HT-29 (cell line): Measurements from ENCODE around the gene DEXI. TPM values are rescaled to one million over a fixed set of nuclear protein-coding genes. Genes with fewer than 3 reads are reported as not detected.

Experiments used
- DNase-seq: peaks from one replicate; pipeline ENCODE4 v3.0.0-alpha.2; 2015; ENCODE audit warnings: low spot score
- total RNA-seq: library from RNA; depleted of rRNA; stranded (reverse); fragments of >200 nt; shearing (Covaris generic); gene quantifications from 2 replicates; pipeline ENCODE4 v1.2.3, GENCODE V29; 2014; rRNA removed

DEXI gene
- total RNA-seq, 1 experiment from 2014 or later: 54.8 TPM

DNA sequence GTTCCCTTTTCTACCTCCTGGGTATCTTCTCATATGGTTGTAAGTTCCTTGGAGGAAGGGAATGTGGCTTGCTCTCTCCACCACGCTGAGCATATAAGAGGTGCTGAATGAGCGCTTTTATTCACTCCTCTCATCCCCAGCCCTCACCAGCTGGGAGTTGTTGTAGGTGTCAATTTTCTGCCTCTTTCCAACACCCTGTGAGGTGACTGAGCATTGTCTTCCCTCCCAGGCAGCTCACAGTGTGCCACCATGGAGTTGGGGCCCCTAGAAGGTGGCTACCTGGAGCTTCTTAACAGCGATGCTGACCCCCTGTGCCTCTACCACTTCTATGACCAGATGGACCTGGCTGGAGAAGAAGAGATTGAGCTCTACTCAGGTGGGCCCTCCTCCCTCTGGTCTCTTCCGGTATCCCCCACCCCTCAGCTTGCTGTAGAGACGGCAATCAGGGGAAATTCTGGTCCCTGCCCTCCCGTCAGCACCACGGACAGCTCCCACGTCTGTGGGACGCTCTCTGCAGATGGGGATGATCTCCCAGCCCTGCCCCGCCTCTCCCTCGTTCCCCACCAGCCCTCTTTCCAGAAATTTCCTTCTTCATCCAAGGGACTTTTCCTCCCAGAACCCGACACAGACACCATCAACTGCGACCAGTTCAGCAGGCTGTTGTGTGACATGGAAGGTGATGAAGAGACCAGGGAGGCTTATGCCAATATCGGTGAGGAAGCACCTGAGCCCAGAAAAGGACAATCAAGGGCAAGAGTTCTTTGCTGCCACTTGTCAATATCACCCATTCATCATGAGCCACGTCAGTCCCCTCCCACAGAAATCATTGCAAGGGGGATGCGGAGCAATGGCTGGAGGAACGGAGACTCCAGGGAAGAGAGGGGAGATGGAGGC, 47.0 kb downstream of the DEXI start:
- no peak for DNase-seq

GRCh38 chr16:10892782-10893318, 49.4 kb downstream of the DEXI start:
- no peak for DNase-seq

- no peak for DNase-seq
These were observed 52.4 kb downstream of the DEXI start for GRCh38 chr16:10889855-10890254.

GRCh38 chr16:10888320-10888937, 53.8 kb downstream of the DEXI start:
- no peak for DNase-seq

DNA sequence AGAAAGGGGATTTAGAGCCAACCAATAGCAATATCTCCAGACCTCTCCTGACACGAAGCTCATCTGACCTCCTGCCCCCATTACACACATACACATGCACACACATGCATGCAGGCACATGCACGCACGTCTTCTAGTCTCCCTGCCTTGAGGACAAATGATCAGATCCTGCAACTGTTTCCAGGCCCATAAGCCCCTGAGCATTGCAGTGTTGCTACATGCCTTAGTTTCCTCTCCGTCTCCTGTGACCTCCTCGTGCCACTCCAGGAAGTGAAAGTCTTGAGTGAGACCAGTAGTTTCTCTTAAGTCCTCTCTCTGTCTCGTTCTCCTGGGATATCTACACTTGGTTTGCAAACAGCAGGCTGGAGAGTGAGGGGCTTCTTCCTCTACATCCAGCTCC, 57.0 kb downstream of the DEXI start:
- no peak for DNase-seq

GRCh38 chr16:10883004-10883403, 59.3 kb downstream of the DEXI start:
- DNase-seq: no peak

DNA sequence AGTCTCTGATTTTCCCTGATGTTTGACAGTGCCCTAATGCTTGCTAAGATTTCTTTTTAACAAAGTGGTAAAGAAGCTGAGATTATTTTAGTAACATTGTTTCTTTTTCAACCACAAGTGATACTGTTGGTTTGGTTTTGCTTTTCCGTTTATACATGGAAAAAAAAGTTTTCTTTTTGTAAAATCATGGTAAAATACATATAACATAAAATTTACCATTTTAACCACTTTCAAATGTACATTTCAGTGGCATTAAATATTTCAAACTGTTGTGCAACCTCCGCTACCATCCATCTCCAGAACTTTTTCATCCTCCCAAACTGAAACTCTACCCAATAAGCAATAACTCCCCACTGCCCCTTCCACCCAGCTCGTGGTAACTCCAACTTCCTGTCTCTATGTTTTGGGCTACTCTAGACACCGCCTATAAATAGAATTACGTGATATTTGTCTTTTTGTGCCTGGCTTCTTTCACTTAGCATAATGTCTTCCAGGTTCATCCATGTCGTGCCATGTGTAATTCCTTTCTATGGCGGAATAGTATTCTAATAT, 60.7 kb downstream of the DEXI start:
- DNase-seq: no peak

- no peak for DNase-seq
These were observed 61.4 kb downstream of the DEXI start for GRCh38 chr16:10880594-10881452.

DNA sequence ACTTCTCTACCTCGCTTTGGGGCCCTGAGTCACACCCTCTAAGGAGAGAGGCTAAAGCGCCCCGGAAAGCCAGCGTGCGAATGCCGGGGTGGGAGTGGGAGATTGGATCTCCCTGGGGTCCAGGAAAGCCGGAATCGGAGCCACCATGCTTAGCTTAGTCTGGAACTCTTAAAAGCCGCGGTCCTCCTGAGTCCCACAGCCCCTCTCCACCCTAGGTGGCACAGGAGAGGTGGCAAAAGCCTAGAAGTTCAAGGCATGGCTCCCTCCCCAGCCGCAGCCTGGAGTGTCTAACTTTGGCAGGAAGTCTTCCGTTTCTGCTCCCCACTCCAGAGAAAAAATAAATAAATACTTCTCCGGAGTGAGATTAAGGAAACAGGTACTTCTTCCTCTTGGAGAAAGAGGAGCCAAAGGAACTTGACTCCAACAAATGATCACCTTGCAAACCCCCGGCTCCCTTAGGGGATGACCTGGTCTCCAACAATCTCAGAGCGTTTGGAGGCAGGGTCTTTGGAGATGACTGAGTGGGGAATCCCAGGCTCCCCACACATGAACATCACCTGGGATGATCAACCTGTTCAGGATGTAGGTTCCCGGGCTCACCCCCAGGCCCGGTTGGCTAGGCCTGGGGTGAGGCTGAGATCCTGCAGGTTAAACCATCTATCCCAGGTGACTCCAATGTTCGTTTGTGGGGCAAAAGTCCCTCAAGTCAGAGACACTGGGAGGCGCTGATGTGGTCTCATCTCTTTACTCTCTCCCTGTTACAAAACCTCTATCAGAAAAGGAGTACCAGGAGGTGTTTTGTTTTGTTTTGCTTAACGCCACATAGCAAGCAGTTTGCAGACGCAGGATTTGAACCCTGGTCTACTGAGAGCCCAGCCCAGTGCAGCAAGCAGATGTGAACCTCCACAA, 62.3 kb downstream of the DEXI start:
- DNase-seq: no peak

Other genes starting within 250 kb of the DEXI start
- gene TEKT5, start 247.5 kb downstream of the DEXI start, total RNA-seq: 0.42 TPM in 1 of 2 replicates, not detected in the other
- 21.6 and 32.1 TPM in 2 replicates for gene NUBP1, start 198.6 kb downstream of the DEXI start, total RNA-seq
- gene TVP23A, start 123.7 kb downstream of the DEXI start, total RNA-seq: not detected in 2 replicates
- gene CIITA, start 65.3 kb downstream of the DEXI start, total RNA-seq: not detected in 2 replicates
- gene CLEC16A, start 2.1 kb upstream of the DEXI start, total RNA-seq: 12.7 and 13.5 TPM in 2 replicates